HUES48 (cell line): Measurements from ENCODE around the gene CTNNBL1.

Source experiments
- H3K27ac ChIP-seq: one replicate; pipeline ENCODE4 v1.7.0; 2013; ENCODE audit warnings: low read depth, low read length, inconsistent platforms
- H3K27me3 ChIP-seq: 2 replicates; pipeline ENCODE4 v1.6.1; 2013; ENCODE audit warnings: mild to moderate bottlenecking, low read length; ENCODE audit not compliant: control insufficient read depth, insufficient read depth
- H3K36me3 ChIP-seq: 2 replicates; pipeline ENCODE4 v1.6.1; 2013; ENCODE audit warnings: low read length; ENCODE audit not compliant: control insufficient read depth, insufficient read depth
- H3K4me1 ChIP-seq: 2 replicates; pipeline ENCODE4 v1.6.1; 2013; ENCODE audit warnings: mild to moderate bottlenecking, low read length; ENCODE audit not compliant: control insufficient read depth, insufficient read depth
- H3K4me3 ChIP-seq: 2 replicates; pipeline ENCODE4 v1.5.1; 2013; ENCODE audit warnings: mild to moderate bottlenecking, low read depth, low read length
- H3K9ac ChIP-seq: 2 replicates; pipeline ENCODE4 v1.6.1; 2013; ENCODE audit warnings: mild to moderate bottlenecking, low read depth, low read length, moderate library complexity
- H3K9me3 ChIP-seq: 2 replicates; pipeline ENCODE4 v1.6.1; 2013; ENCODE audit warnings: low read length; ENCODE audit not compliant: control insufficient read depth, insufficient read depth

The CTNNBL1 gene

GRCh38 chr20:37742131-37742530, 48.3 kb downstream of the CTNNBL1 start:
- H3K27me3 ChIP-seq, result no peaks in the 10 kb centered on the region
- no peaks in the 10 kb centered on the region for H3K9me3 ChIP-seq
- H3K4me3 ChIP-seq, result no peak overlapping the region
- H3K9ac ChIP-seq, result no peak overlapping the region
- H3K36me3 ChIP-seq, result peaks cover 36% of the 10 kb centered on the region
- H3K27ac ChIP-seq, result no peak overlapping the region
- peaks cover 9% of the 10 kb centered on the region for H3K4me1 ChIP-seq

- no peak overlapping the region for H3K4me3 ChIP-seq
- H3K9me3 ChIP-seq, result no peaks in the 10 kb centered on the region
- peaks cover 9% of the 10 kb centered on the region for H3K4me1 ChIP-seq
- H3K27me3 ChIP-seq, result no peaks in the 10 kb centered on the region
- no peak overlapping the region for H3K9ac ChIP-seq
- H3K27ac ChIP-seq, result no peak overlapping the region
- peaks cover 33% of the 10 kb centered on the region for H3K36me3 ChIP-seq
Measured at GRCh38 chr20:37744347-37744746, 50.5 kb downstream of the CTNNBL1 start.

GRCh38 chr20:37745553-37745952, 51.7 kb downstream of the CTNNBL1 start:
- Histone ChIP-seq H3K4me3 (no peak overlapping the region), H3K27ac (no peak overlapping the region), H3K4me1 (peaks cover 11% of the 10 kb centered on the region), H3K9ac (no peak overlapping the region), H3K9me3 (no peaks in the 10 kb centered on the region), H3K36me3 (peaks cover 33% of the 10 kb centered on the region), H3K27me3 (no peaks in the 10 kb centered on the region)

GRCh38 chr20:37748015-37748414, 54.2 kb downstream of the CTNNBL1 start:
- Histone ChIP-seq H3K9ac (no peak overlapping the region), H3K4me3 (no peak overlapping the region), H3K27me3 (no peaks in the 10 kb centered on the region), H3K36me3 (peaks cover 33% of the 10 kb centered on the region), H3K4me1 (peaks cover 14% of the 10 kb centered on the region), H3K27ac (no peak overlapping the region), H3K9me3 (no peaks in the 10 kb centered on the region)

GRCh38 chr20:37749218-37749617, 55.4 kb downstream of the CTNNBL1 start:
- Histone ChIP-seq H3K27me3 (no peaks in the 10 kb centered on the region), H3K4me3 (no peak overlapping the region), H3K36me3 (peaks cover 35% of the 10 kb centered on the region), H3K9me3 (no peaks in the 10 kb centered on the region), H3K27ac (no peak overlapping the region), H3K9ac (no peak overlapping the region), H3K4me1 (peaks cover 14% of the 10 kb centered on the region)

GRCh38 chr20:37749620-37750403, 56.0 kb downstream of the CTNNBL1 start:
- Histone ChIP-seq H3K36me3 (peaks cover 35% of the 10 kb centered on the region), H3K27ac (no peak overlapping the region), H3K4me3 (no peak overlapping the region), H3K9me3 (no peaks in the 10 kb centered on the region), H3K4me1 (peaks cover 14% of the 10 kb centered on the region), H3K9ac (no peak overlapping the region), H3K27me3 (no peaks in the 10 kb centered on the region)

GRCh38 chr20:37755665-37756064, 61.8 kb downstream of the CTNNBL1 start:
- H3K36me3 ChIP-seq, result peaks cover 12% of the 10 kb centered on the region; the same call in 1 of the 2 replicates

GRCh38 chr20:37756234-37756633, 62.4 kb downstream of the CTNNBL1 start:
- Histone ChIP-seq H3K9me3 (no peaks in the 10 kb centered on the region), H3K27me3 (no peaks in the 10 kb centered on the region), H3K36me3 (peaks cover 12% of the 10 kb centered on the region; the same call in 1 of the 2 replicates), H3K27ac (no peak overlapping the region), H3K4me1 (0 out of 2 replicates have a peak, but pooled peaks cover 5% of the 10 kb centered on the region), H3K9ac (no peak overlapping the region), H3K4me3 (no peak overlapping the region)

More at GRCh38 chr20:37755665-37756064, 61.8 kb downstream of the CTNNBL1 start:
- Histone ChIP-seq H3K9ac (no peak overlapping the region), H3K27ac (no peak overlapping the region), H3K4me1 (peaks cover 7% of the 10 kb centered on the region; the same call in 1 of the 2 replicates), H3K4me3 (no peak overlapping the region), H3K27me3 (no peaks in the 10 kb centered on the region), H3K9me3 (no peaks in the 10 kb centered on the region)

- Histone ChIP-seq H3K4me1 (0 out of 2 replicates have a peak, but pooled peaks cover 5% of the 10 kb centered on the region), H3K27me3 (no peaks in the 10 kb centered on the region), H3K9ac (no peak overlapping the region), H3K36me3 (peaks cover 12% of the 10 kb centered on the region; the same call in 1 of the 2 replicates), H3K4me3 (no peak overlapping the region), H3K9me3 (no peaks in the 10 kb centered on the region), H3K27ac (no peak overlapping the region)
Measured at GRCh38 chr20:37757550-37757949, 63.7 kb downstream of the CTNNBL1 start.

- Histone ChIP-seq H3K9ac (no peak overlapping the region), H3K4me3 (no peak overlapping the region), H3K36me3 (peaks cover 12% of the 10 kb centered on the region; the same call in 1 of the 2 replicates), H3K27ac (no peak overlapping the region), H3K27me3 (no peaks in the 10 kb centered on the region), H3K9me3 (no peaks in the 10 kb centered on the region), H3K4me1 (0 out of 2 replicates have a peak, but pooled peaks cover 5% of the 10 kb centered on the region)
Measured at GRCh38 chr20:37758332-37758731, 64.5 kb downstream of the CTNNBL1 start.

GRCh38 chr20:37759052-37759553, 65.3 kb downstream of the CTNNBL1 start:
- Histone ChIP-seq H3K9ac (no peak overlapping the region), H3K27me3 (no peaks in the 10 kb centered on the region), H3K4me1 (0 out of 2 replicates have a peak, but pooled peaks cover 5% of the 10 kb centered on the region), H3K4me3 (no peak overlapping the region), H3K9me3 (no peaks in the 10 kb centered on the region), H3K27ac (no peak overlapping the region), H3K36me3 (peaks cover 10% of the 10 kb centered on the region; the same call in 1 of the 2 replicates)
